ENCODE results near the gene RPS6KA2. TPM values are rescaled to one million over a fixed set of nuclear protein-coding genes. Genes with fewer than 3 reads are reported as not detected.

RPS6KA2 gene
- total and polyA plus RNA-seq, 2 donors (not counting 1 experiment from before 2014, with no cell fraction given), result 2.2 to 16.0 TPM

DNA sequence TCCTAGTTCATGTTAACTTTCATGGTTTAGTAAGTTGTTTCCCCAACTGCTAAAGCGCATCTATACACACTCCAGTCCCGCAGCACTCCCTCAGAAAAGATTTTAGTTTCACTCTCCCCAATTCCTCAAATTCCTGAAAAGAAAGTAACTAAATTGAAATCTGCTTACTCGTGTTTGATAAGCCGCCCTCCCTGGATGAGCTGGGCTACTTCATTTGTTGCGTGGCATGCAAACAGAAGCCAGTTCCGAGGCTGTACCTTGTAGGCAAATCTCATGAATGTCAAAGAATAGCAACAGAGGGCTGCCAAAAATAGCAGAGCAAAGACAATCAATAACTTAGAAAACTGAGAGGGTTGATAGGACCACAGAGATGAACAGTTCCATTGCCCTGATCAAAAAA lies 261.2 kb downstream of the RPS6KA2 start:
- Histone ChIP-seq H3K36me3 (replicated peaks in 1 of 2; ENCODE audit: control extremely low read depth in 1 of 2, control insufficient read depth in 1 of 2, extremely low read depth in 1 of 2, insufficient read depth in 2 of 2, low read length in 1 of 2) (peaks cover 0 to 25% of the 10 kb centered on the region in 2 experiments), H3K4me3 (ENCODE audit: control extremely low read depth in 1 of 5, extremely low read depth in 1 of 5, insufficient read depth in 1 of 5, low read depth in 2 of 5, low read length in 4 of 5) (no peak overlapping the region), H3K4me1 (ENCODE audit: control insufficient read depth in 2 of 2, insufficient read depth in 2 of 2, low read length in 2 of 2) (no peaks in the 10 kb centered on the region), H3K27me3 (replicated peaks in 1 of 4; ENCODE audit: control extremely low read depth in 1 of 4, control insufficient read depth in 3 of 4, insufficient read depth in 4 of 4, low read length in 3 of 4) (no peaks in the 10 kb centered on the region), H3K79me2 (ENCODE audit: control insufficient read depth, insufficient read depth, low read length) (no peaks in the 10 kb centered on the region), H2AFZ (ENCODE audit: insufficient read depth, low read depth, low read length, poor library complexity, severe bottlenecking) (no peak overlapping the region), H4K20me1 (ENCODE audit: control insufficient read depth, insufficient read depth, low read length, poor library complexity, severe bottlenecking) (no peaks in the 10 kb centered on the region), H3K4me2 (replicated peaks; ENCODE audit: low read depth, low read length, poor library complexity, severe bottlenecking) (no peak overlapping the region), H3K27ac (ENCODE audit: low read length in 2 of 2) (no peak overlapping the region), H3K9ac (ENCODE audit: low read length) (no peak overlapping the region), H3K9me3 (ENCODE audit: control extremely low read depth in 1 of 3, control insufficient read depth in 2 of 3, insufficient read depth in 1 of 3, low read length in 2 of 3) (no peaks in the 10 kb centered on the region)
- intact Hi-C loops (cut with micrococcal nuclease), result no loop called here
- Mint-ChIP-seq H3K27me3 (no peaks in the 10 kb centered on the region), H3K9me3 (ENCODE audit: insufficient read depth) (no peaks in the 10 kb centered on the region), H3K27ac (no peak overlapping the region), H3K4me1 (no peaks in the 10 kb centered on the region), H3K4me3 (no peak overlapping the region)
- DNase-seq (no peak), ATAC-seq (ENCODE audit: low read depth) (no peak)
- WGBS (ENCODE audit: insufficient coverage), result 70% methylated on average over 4 of the region's 6 CpGs
- ChIA-PET CTCF (interaction anchor here (1.4 kb wide), 1 partner anchor 33 kb away, joined by 3 read pairs; no protein-coding TSS in a partner anchor), POLR2A (no interaction called here)
- TF ChIP-seq EZH2 (IDR thresholded peaks at IDR 0.05; ENCODE audit: borderline replicate concordance, insufficient read depth, low read depth, low read length, poor library complexity, severe bottlenecking), result no peak
- TF ChIP-seq, protein P1, sequence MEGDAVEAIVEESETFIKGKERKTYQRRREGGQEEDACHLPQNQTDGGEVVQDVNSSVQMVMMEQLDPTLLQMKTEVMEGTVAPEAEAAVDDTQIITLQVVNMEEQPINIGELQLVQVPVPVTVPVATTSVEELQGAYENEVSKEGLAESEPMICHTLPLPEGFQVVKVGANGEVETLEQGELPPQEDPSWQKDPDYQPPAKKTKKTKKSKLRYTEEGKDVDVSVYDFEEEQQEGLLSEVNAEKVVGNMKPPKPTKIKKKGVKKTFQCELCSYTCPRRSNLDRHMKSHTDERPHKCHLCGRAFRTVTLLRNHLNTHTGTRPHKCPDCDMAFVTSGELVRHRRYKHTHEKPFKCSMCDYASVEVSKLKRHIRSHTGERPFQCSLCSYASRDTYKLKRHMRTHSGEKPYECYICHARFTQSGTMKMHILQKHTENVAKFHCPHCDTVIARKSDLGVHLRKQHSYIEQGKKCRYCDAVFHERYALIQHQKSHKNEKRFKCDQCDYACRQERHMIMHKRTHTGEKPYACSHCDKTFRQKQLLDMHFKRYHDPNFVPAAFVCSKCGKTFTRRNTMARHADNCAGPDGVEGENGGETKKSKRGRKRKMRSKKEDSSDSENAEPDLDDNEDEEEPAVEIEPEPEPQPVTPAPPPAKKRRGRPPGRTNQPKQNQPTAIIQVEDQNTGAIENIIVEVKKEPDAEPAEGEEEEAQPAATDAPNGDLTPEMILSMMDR (IDR thresholded peaks at IDR 0.05), result no peak

- H3K4me2 ChIP-seq (replicated peaks; ENCODE audit: low read depth, low read length, poor library complexity, severe bottlenecking), result no peak overlapping the region
- intact Hi-C loops (cut with micrococcal nuclease), result no loop called here
- Mint-ChIP-seq H3K4me1 (no peaks in the 10 kb centered on the region), H3K27ac (no peak overlapping the region), H3K4me3 (no peak overlapping the region), H3K9me3 (ENCODE audit: insufficient read depth) (no peaks in the 10 kb centered on the region), H3K27me3 (no peaks in the 10 kb centered on the region)
- H3K4me1 ChIP-seq (ENCODE audit: control insufficient read depth in 2 of 2, insufficient read depth in 2 of 2, low read length in 2 of 2), result no peaks in the 10 kb centered on the region
- WGBS (ENCODE audit: insufficient coverage), result no CpG with 5 or more reads among the region's 2 CpGs
- ChIA-PET CTCF (interaction anchor here (1.3 kb wide), 1 partner anchor 35 kb away, joined by 4 read pairs; no protein-coding TSS in a partner anchor), POLR2A (no interaction called here)
- no peak overlapping the region for H2AFZ ChIP-seq (ENCODE audit: insufficient read depth, low read depth, low read length, poor library complexity, severe bottlenecking)
- no peaks in the 10 kb centered on the region for H3K27me3 ChIP-seq (replicated peaks in 1 of 4; ENCODE audit: control extremely low read depth in 1 of 4, control insufficient read depth in 3 of 4, insufficient read depth in 4 of 4, low read length in 3 of 4)
- ATAC-seq (ENCODE audit: low read depth), result no peak
- H3K9ac ChIP-seq (ENCODE audit: low read length), result no peak overlapping the region
- TF ChIP-seq EZH2 (IDR thresholded peaks at IDR 0.05; ENCODE audit: borderline replicate concordance, insufficient read depth, low read depth, low read length, poor library complexity, severe bottlenecking), result no peak
- TF ChIP-seq, protein P1 (IDR thresholded peaks at IDR 0.05), result no peak
- H3K79me2 ChIP-seq (ENCODE audit: control insufficient read depth, insufficient read depth, low read length), result no peaks in the 10 kb centered on the region
- H3K4me3 ChIP-seq (ENCODE audit: control extremely low read depth in 1 of 5, extremely low read depth in 1 of 5, insufficient read depth in 1 of 5, low read depth in 2 of 5, low read length in 4 of 5), result no peak overlapping the region
- no peak overlapping the region for H3K27ac ChIP-seq (ENCODE audit: low read length in 2 of 2)
- H3K36me3 ChIP-seq (replicated peaks in 1 of 2; ENCODE audit: control extremely low read depth in 1 of 2, control insufficient read depth in 1 of 2, extremely low read depth in 1 of 2, insufficient read depth in 2 of 2, low read length in 1 of 2), result peaks cover 0 to 25% of the 10 kb centered on the region in 2 experiments
- no peak for DNase-seq
- no peaks in the 10 kb centered on the region for H4K20me1 ChIP-seq (ENCODE audit: control insufficient read depth, insufficient read depth, low read length, poor library complexity, severe bottlenecking)
- no peaks in the 10 kb centered on the region for H3K9me3 ChIP-seq (ENCODE audit: control extremely low read depth in 1 of 3, control insufficient read depth in 2 of 3, insufficient read depth in 1 of 3, low read length in 2 of 3)
These were observed 261.8 kb downstream of the RPS6KA2 start for GRCh38 chr6:166365221-166365620.

All from B cell (primary cell).